Type B pancreatic cell (in vitro differentiated cells): ENCODE results near the gene SZRD1. TPM values are rescaled to one million over a fixed set of nuclear protein-coding genes. Genes with fewer than 3 reads are reported as not detected.

ENCODE experiments used
- DNase-seq: peaks from one replicate; pipeline ENCODE4 v3.0.0; 2021; ENCODE audit warnings: mixed read lengths; ENCODE audit not compliant: unreplicated experiment; ENCODE audit errors: extremely low spot score
- H3K27ac Mint-ChIP-seq: 2 replicates; pipeline ENCODE4 v1.8.0; 2021; ENCODE audit warnings: mild to moderate bottlenecking, mixed read lengths
- H3K27me3 Mint-ChIP-seq: 2 replicates; pipeline ENCODE4 v1.8.0; 2021; ENCODE audit warnings: mixed read lengths
- H3K36me3 Mint-ChIP-seq: 2 replicates; pipeline ENCODE4 v1.8.0; 2021; ENCODE audit warnings: mixed read lengths
- H3K4me1 Mint-ChIP-seq: one replicate; pipeline ENCODE4 v1.8.0; 2021; ENCODE audit warnings: mixed read lengths; ENCODE audit not compliant: unreplicated experiment
- H3K4me3 Mint-ChIP-seq: 2 replicates; pipeline ENCODE4 v1.8.0; 2021; ENCODE audit warnings: mild to moderate bottlenecking, mixed read lengths
- H3K9me3 Mint-ChIP-seq: 2 replicates; pipeline ENCODE4 v1.8.0; 2021; ENCODE audit warnings: mixed read lengths
- CTCF ChIP-seq: fragments of 200-600 bp; sonication (generic); conservative IDR thresholded peaks from 2 replicates; pipeline ENCODE4 v1.5.0; 2021; ENCODE audit warnings: antibody characterized with exemption, mild to moderate bottlenecking
- total RNA-seq: library from RNA; stranded (reverse); gene quantifications from 2 replicates; pipeline ENCODE4 v1.2.1, GENCODE V29; 2021; ENCODE audit warnings: low replicate concordance

SZRD1 gene
- total RNA-seq, 1 donor from 2014 or later = 127 TPM

GRCh38 chr1:16434007-16434406 is 67.0 kb downstream of the SZRD1 start:
- no peak overlapping the region for H3K4me3 Mint-ChIP-seq
- no peak for DNase-seq
- H3K27ac Mint-ChIP-seq = no peak overlapping the region
- H3K4me1 Mint-ChIP-seq = peaks cover 4% of the 10 kb centered on the region
- H3K9me3 Mint-ChIP-seq = no peaks in the 10 kb centered on the region
- H3K36me3 Mint-ChIP-seq = no peaks in the 10 kb centered on the region
- no peak for TF ChIP-seq CTCF
- H3K27me3 Mint-ChIP-seq = peaks cover 7% of the 10 kb centered on the region

GRCh38 chr1:16434501-16434900 is 67.5 kb downstream of the SZRD1 start:
- no peak overlapping the region for H3K4me3 Mint-ChIP-seq
- DNase-seq = no peak
- H3K9me3 Mint-ChIP-seq = no peaks in the 10 kb centered on the region
- no peak overlapping the region for H3K27ac Mint-ChIP-seq
- no peaks in the 10 kb centered on the region for H3K36me3 Mint-ChIP-seq
- H3K27me3 Mint-ChIP-seq = peaks cover 7% of the 10 kb centered on the region
- H3K4me1 Mint-ChIP-seq = peaks cover 4% of the 10 kb centered on the region
- TF ChIP-seq CTCF = no peak

- H3K4me1 Mint-ChIP-seq = peaks cover 7% of the 10 kb centered on the region
- H3K4me3 Mint-ChIP-seq = no peak within 1 kb of the TSS
- TF ChIP-seq CTCF = no peak
- H3K36me3 Mint-ChIP-seq = no peaks in the 10 kb centered on the region
- H3K27me3 Mint-ChIP-seq = peaks cover 3% of the 10 kb centered on the region
- H3K9me3 Mint-ChIP-seq = no peaks in the 10 kb centered on the region
- DNase-seq = no peak
- H3K27ac Mint-ChIP-seq = no peak within 1 kb of the TSS
These were observed 70.0 kb downstream of the SZRD1 start, which contains the start of gene SPATA21 for GRCh38 chr1:16436946-16437474. TSS of gene SPATA21 (minus strand) at chr1:16437424. CDS start at chr1:16431371, 6,053 bp downstream.

- peaks cover 7% of the 10 kb centered on the region for H3K4me1 Mint-ChIP-seq
- H3K9me3 Mint-ChIP-seq = no peaks in the 10 kb centered on the region
- no peaks in the 10 kb centered on the region for H3K27me3 Mint-ChIP-seq
- no peak for TF ChIP-seq CTCF
- peak overlapping the region; percentile 57 for H3K4me3 Mint-ChIP-seq
- no peak for DNase-seq
- no peaks in the 10 kb centered on the region for H3K36me3 Mint-ChIP-seq
- no peak overlapping the region for H3K27ac Mint-ChIP-seq
These were observed 71.5 kb downstream of the SZRD1 start for GRCh38 chr1:16438516-16438915.

GRCh38 chr1:16438924-16439323 is 71.9 kb downstream of the SZRD1 start:
- DNase-seq = no peak
- Mint-ChIP-seq H3K36me3 (no peaks in the 10 kb centered on the region), H3K9me3 (no peaks in the 10 kb centered on the region), H3K4me1 (peaks cover 7% of the 10 kb centered on the region), H3K27me3 (no peaks in the 10 kb centered on the region), H3K4me3 (peak overlapping the region; percentile 57), H3K27ac (no peak overlapping the region)
- no peak for TF ChIP-seq CTCF

- Mint-ChIP-seq H3K27ac (peak overlapping the region; percentile 87), H3K36me3 (peaks cover 4% of the 10 kb centered on the region), H3K4me1 (peaks cover 7% of the 10 kb centered on the region), H3K27me3 (no peaks in the 10 kb centered on the region), H3K9me3 (no peaks in the 10 kb centered on the region), H3K4me3 (peak overlapping the region; percentile 94)
- no peak for TF ChIP-seq CTCF
- DNase-seq = no peak
These were observed 73.1 kb downstream of the SZRD1 start for GRCh38 chr1:16440131-16440469.
